HG03060 (cell line): ENCODE results near the gene GPSM3.

Experiments used
- ATAC-seq: cut with Tn5 transposase; IDR thresholded peaks from one replicate; pipeline ENCODE4 v1.9.1; 2021; ENCODE audit warnings: low read depth, moderate number of reproducible peaks; ENCODE audit not compliant: unreplicated experiment

Gene GPSM3

GRCh38 chr6:32175711-32176475 lies 16.6 kb downstream of the GPSM3 start, which contains the start of gene AGPAT1:
AGPAT1 (minus strand) TSS chr6:32176084; CDS start chr6:32171496, 4,588 bp downstream.
- ATAC-seq, result no peak

DNA sequence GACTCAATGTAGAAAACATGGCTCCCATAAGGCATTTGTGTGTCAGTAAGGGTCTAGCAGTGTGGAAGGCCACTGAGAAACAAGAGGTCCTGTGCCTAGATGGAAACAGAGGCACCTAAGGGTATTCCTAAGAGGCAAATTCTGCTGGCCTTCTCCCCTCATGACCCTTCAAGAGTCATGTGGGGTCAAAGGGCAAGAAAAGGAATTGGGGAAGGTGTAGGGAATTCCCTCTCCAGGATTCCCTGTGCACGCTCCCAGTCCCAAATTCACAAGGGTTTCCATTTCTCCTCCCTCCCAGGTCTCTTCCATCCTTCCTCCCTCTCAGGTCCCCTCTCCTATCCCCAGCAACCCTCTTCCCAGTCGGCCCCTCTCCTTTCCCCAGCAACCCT lies 17.1 kb downstream of the GPSM3 start:
- ATAC-seq, result no peak

DNA sequence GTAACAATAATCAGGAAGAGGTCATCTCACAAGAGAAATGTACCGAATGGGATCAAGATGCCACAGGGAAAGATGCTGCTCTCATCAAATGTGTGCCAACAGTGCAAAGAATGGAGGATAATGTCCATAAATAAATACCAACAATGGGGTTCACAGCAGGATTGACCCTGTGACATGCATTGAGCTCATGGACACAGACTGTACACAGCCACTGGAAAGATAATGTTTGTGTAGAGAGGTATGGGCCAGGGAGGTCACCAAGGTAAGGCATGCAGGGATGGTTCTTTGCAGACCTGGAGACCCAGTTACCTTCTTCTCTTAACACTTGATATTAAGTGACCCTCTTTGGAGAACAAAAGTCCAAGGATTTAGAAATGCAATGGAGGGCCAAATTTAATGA lies 18.0 kb downstream of the GPSM3 start:
- ATAC-seq, result no peak

DNA sequence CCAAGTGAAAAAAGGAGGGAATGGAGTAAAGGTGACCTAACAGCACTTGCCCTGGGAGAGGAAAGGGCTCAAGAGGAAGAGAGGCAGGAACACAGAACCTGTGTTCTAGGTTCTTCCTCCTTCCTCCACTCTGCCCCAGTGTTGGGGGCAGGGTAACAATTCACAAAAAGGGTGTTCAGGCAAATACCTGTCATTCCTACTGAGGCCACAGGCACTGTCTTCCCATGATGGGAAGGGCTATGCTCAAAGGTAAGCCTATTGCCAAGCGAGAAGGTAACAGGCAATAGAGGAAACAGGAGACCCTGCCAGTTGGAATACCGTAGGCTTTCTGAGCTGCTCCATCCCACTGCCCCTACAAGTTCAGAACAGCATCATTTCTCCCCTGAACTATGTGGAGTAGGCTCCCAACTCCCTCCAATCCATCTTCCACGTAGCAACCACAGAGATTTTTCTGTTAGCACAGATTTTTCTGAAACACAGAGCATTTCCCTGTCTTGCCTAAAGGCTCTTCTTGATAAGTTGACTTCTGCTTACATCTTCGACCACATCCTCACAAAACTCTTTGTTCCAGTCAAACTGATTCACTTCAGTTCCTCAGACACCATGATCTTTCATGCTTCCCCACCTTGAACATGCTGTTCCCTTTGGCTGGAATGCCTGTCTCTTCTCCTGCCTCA lies 19.3 kb downstream of the GPSM3 start:
- ATAC-seq, result no peak

DNA sequence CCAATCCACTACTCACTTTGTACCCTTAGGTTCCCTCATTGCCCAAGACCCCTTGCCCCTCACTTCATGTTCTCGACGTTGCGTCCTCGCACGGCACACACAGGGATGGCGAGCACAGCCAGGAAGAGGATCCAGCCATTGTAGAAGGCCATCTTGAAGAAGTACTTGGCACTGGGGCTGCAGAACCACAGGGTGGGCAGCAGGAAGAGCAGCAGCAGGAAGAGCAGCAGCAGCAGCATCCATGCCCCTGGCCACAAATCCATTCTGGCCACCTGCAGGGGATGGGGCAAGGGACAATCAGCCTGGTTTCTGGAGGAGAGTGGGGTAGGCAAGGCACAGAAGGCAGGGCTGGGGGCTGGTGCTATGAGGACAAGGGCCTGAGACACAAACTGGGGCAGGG lies 21.2 kb downstream of the GPSM3 start:
- no peak for ATAC-seq

- no peak for ATAC-seq
These were observed 22.1 kb downstream of the GPSM3 start for GRCh38 chr6:32170294-32170693.

- no peak for ATAC-seq
These were observed 23.4 kb downstream of the GPSM3 start for GRCh38 chr6:32168807-32169591.

GRCh38 chr6:32168350-32168749 lies 24.1 kb downstream of the GPSM3 start:
- ATAC-seq, result no peak

DNA sequence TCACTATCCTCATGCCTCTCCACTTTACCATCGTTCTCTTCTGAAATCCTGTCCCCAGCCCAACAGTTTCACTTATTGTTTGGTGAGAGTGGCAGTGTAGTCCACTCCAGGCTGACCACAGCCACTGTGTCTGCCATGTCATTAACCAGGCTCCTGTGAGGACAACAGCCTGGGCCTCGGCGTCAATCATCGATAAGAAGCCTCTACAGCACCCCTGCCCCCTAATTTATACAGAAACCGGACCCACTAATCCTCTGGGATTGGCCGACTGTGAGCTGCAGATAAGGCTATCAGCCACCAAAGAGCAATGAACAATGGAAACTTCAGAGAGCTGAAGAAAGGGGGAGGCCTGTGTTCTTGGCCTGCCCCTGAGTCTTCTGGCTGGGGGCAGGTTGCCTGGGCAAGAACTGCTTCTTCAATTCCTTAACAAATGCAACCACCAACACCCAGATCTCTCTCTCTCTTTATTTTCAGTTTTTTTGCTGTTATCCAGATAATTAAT lies 24.6 kb downstream of the GPSM3 start:
- no peak for ATAC-seq

- no peak for ATAC-seq
These were observed 25.2 kb downstream of the GPSM3 start for GRCh38 chr6:32167154-32167760.

GRCh38 chr6:32166411-32167061 lies 25.9 kb downstream of the GPSM3 start:
- ATAC-seq, result no peak

GRCh38 chr6:32164295-32164694 lies 28.1 kb downstream of the GPSM3 start, which contains the start of gene EGFL8:
EGFL8 (plus strand) TSS chr6:32164595; CDS start chr6:32166166, 1,571 bp downstream.
- ATAC-seq, result no peak

GRCh38 chr6:32163559-32164258 lies 28.7 kb downstream of the GPSM3 start:
- no peak for ATAC-seq

DNA sequence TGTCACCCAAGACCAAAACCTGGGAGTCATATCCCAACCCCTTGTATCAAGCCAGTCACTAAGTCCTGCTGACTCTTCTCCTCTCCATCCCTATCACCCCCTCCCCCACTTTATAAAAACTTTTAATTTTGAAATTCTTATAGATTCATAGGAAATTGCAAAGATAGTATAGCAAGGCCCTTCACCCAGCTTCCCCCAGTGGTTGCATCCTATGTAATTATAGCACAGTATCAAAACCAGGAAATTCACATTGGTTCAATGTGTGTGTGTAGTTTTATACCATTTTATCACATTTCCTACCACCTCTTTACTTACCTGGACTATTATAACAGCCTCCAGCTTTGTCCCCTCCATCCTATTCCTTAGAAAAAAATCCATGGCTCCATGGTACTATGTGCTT lies 34.4 kb downstream of the GPSM3 start:
- ATAC-seq, result no peak

DNA sequence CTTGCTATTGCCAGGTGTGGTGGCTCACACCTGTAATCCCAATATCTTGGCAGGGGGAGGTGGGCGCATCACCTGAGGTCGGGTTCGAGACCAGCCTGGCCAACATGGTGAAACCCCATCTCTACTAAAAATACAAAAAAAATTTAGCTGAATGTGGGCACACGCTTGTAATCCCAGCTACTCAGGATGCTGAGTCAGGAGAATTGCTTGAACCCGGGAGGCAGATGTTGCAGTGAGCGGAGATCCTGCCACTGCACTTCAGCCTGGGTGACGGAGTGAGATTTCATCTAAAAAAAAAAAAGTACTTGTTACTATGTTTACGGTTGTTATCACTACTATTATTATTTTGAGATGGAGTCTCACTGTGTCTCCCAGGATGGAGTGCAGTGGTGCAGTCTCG lies 35.6 kb downstream of the GPSM3 start:
- no peak for ATAC-seq

GRCh38 chr6:32154514-32155161 lies 37.8 kb downstream of the GPSM3 start:
- no peak for ATAC-seq

- no peak for ATAC-seq
These were observed 38.6 kb downstream of the GPSM3 start, which contains the start of gene PPT2 for GRCh38 chr6:32153564-32154513. PPT2 (plus strand) TSS chr6:32154141; CDS start chr6:32154595, 454 bp downstream.
